ENCODE results near the gene OBSCN. TPM values are rescaled to one million over a fixed set of nuclear protein-coding genes. Genes with fewer than 3 reads are reported as not detected.

The OBSCN gene
- total RNA-seq, 1 donor from 2014 or later = 316 TPM

GRCh38 chr1:228358764-228359612 is 151.1 kb downstream of the OBSCN start:
- Histone ChIP-seq H3K4me3 (no peak overlapping the region), H3K36me3 (peaks cover 10% of the 10 kb centered on the region), H3K27ac (replicated peaks) (peak overlapping the region; percentile 78), H3K4me1 (peaks cover 18% of the 10 kb centered on the region), H3K9me3 (replicated peaks) (no peaks in the 10 kb centered on the region), H3K27me3 (ENCODE audit: low read depth) (no peaks in the 10 kb centered on the region)
- TF ChIP-seq, protein P1, sequence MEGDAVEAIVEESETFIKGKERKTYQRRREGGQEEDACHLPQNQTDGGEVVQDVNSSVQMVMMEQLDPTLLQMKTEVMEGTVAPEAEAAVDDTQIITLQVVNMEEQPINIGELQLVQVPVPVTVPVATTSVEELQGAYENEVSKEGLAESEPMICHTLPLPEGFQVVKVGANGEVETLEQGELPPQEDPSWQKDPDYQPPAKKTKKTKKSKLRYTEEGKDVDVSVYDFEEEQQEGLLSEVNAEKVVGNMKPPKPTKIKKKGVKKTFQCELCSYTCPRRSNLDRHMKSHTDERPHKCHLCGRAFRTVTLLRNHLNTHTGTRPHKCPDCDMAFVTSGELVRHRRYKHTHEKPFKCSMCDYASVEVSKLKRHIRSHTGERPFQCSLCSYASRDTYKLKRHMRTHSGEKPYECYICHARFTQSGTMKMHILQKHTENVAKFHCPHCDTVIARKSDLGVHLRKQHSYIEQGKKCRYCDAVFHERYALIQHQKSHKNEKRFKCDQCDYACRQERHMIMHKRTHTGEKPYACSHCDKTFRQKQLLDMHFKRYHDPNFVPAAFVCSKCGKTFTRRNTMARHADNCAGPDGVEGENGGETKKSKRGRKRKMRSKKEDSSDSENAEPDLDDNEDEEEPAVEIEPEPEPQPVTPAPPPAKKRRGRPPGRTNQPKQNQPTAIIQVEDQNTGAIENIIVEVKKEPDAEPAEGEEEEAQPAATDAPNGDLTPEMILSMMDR (IDR thresholded peaks at IDR 0.05; ENCODE audit: borderline replicate concordance) = no peak
- no peak for DNase-seq
- intact Hi-C loops (cut with micrococcal nuclease) = no loop called here

DNA sequence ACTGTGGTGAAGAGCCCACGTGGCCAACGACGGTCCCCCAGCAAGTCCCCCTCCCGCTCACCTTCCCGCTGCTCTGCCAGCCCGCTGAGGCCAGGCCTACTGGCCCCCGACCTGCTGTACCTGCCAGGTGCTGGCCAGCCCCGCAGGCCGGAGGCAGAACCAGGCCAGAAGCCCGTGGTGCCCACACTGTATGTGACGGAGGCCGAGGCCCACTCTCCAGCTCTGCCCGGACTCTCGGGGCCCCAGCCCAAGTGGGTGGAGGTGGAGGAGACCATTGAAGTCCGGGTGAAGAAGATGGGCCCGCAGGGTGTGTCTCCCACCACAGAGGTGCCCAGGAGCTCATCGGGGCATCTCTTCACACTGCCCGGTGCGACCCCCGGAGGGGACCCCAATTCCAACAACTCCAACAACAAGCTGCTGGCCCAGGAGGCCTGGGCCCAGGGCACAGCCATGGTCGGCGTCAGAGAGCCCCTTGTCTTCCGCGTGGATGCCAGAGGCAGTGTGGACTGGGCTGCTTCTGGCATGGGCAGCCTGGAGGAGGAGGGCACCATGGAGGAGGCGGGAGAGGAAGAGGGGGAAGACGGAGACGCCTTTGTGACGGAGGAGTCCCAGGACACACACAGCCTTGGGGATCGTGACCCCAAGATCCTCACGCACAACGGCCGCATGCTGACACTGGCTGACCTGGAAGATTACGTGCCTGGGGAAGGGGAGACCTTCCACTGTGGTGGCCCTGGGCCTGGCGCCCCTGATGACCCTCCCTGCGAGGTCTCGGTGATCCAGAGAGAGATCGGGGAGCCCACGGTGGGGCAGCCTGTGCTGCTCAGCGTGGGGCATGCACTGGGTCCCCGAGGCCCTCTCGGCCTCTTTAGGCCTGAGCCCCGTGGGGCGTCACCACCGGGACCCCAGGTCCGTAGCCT is 152.0 kb downstream of the OBSCN start:
- intact Hi-C loops (cut with micrococcal nuclease) = no loop called here
- Histone ChIP-seq H3K9me3 (replicated peaks) (no peaks in the 10 kb centered on the region), H3K27me3 (ENCODE audit: low read depth) (no peaks in the 10 kb centered on the region), H3K4me3 (no peak overlapping the region), H3K27ac (replicated peaks) (peak overlapping the region; percentile 78), H3K4me1 (peaks cover 25% of the 10 kb centered on the region), H3K36me3 (peaks cover 8% of the 10 kb centered on the region)
- peak; percentile 21 for DNase-seq
- TF ChIP-seq, protein P1 (IDR thresholded peaks at IDR 0.05; ENCODE audit: borderline replicate concordance) = no peak

DNA sequence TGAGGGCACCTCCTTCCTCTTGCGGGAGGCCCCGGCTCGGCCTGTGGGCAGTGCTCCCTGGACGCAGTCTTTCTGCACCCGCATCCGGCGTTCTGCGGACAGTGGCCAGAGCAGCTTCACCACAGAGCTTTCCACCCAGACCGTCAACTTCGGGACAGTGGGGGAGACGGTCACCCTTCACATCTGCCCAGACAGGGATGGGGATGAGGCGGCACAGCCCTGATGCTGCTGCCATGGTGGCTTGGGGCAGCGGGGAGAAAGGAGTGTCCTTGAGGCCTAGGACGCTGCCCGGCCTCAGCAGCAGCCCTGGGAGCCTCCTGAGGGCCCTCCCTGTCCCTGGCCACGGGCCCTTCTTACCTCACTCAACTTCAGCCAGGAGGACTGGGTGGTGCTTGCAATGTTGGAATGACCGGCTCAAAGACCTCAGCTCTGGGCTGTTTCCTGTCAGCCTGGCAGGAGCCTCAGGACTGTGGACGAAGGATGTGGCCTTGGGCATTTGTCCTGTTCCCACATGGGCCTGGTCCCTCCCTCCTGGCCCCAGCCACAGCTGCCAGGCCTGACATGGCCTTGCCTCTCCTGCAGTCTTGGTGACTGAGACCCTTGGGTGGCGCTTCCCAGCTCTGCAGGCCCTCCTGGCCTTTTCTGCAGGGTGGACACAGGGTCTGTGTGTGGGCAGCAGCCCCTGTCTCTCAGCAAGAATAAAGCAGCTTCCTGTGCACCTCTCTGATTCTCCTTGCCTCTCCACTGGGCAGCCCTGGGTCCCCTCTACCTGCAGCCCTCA is 152.9 kb downstream of the OBSCN start:
- no peaks in the 10 kb centered on the region for H3K9me3 ChIP-seq (replicated peaks)
- H3K4me3 ChIP-seq = no peak overlapping the region
- H3K36me3 ChIP-seq = peaks cover 7% of the 10 kb centered on the region
- peak overlapping the region; percentile 78 for H3K27ac ChIP-seq (replicated peaks)
- no peaks in the 10 kb centered on the region for H3K27me3 ChIP-seq (ENCODE audit: low read depth)
- TF ChIP-seq, protein P1 (IDR thresholded peaks at IDR 0.05; ENCODE audit: borderline replicate concordance) = no peak
- DNase-seq = peak; percentile 32
- intact Hi-C loops (cut with micrococcal nuclease) = no loop called here
- H3K4me1 ChIP-seq = peaks cover 29% of the 10 kb centered on the region

DNA sequence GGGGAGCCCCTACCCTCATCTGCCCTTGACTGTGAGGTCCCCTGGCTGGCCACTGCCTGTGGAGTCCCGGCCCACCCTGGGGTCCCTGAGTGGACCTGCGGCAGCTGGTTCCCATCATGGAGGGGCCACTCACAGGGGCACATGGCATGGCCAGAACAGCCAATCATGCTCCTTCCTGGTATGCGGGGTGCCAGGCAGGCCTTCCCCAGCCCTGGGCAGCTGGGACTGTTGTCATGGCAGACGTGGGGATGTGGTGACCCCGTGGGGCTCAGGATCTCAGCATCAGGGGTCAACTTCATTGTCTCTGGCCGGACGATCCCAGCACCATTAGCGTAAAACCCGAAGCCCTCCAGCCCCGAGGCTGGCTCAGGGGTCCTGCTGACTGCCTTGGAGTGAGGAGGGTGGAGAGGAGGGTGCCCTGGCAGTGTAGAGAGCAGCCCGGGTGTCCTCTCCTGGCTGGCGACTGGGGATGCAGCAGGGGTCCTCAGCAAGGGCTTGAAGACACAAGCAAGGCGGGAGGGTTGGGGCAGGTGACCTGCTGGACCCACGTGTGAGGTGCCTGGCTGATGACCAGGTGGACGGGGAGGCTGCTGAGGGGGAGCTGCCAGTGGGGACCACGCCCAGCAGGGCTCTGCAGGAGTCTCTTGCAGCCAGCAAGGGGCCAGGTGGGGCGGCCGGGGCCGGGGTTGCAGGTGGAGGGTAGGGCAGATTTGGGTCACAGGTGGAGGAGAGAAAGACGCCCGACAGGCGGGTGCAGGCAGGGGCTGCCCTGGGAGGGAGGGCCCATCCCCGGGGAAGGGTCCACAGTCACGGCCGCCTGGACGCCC is 153.7 kb downstream of the OBSCN start:
- TF ChIP-seq, protein P1 (IDR thresholded peaks at IDR 0.05; ENCODE audit: borderline replicate concordance) = no peak
- intact Hi-C loops (cut with micrococcal nuclease) = no loop called here
- Histone ChIP-seq H3K27me3 (ENCODE audit: low read depth) (peaks cover 5% of the 10 kb centered on the region), H3K4me1 (peaks cover 36% of the 10 kb centered on the region), H3K36me3 (peaks cover 7% of the 10 kb centered on the region), H3K27ac (replicated peaks) (peak overlapping the region; percentile 78), H3K4me3 (no peak overlapping the region), H3K9me3 (replicated peaks) (no peaks in the 10 kb centered on the region)
- DNase-seq = peak; percentile 37

Data from left ventricle myocardium inferior (tissue), 1 donor.